IMR-90 (cell line): ENCODE data around the gene HS3ST6.

ENCODE experiments used
- CTCF ChIP-seq: conservative IDR thresholded peaks from 2 replicates; pipeline ENCODE4 v1.5.1; 2012; ENCODE audit warnings: mild to moderate bottlenecking, low read depth, low read length, improper control_type of control experiment
- USF2 ChIP-seq: fragments of 150-350 bp; IDR thresholded peaks from 2 replicates; pipeline ENCODE4 v1.6.1; 2017; ENCODE audit warnings: mild to moderate bottlenecking, antibody characterized with exemption, low read length, low read depth

GRCh38 chr16:1964506-1965395 lies 46.5 kb upstream of the HS3ST6 start, which contains the start of gene RPS2:
- TF ChIP-seq CTCF (no peak), USF2 (peak; percentile 38; the same call in 1 of the 2 replicates)
